GM12878 (cell line): ENCODE data around the gene CHRM1.

Experiments used
- CEBPZ ChIP-seq: fragments of 150-350 bp; IDR thresholded peaks from 2 replicates; pipeline ENCODE4 v1.6.1; 2016; ENCODE audit warnings: low read depth, low read length
- CTCF ChIP-seq, 3 experiments: IDR thresholded peaks in 2 of 3; conservative IDR thresholded peaks in 1 of 3; 2 replicates each; pipeline ENCODE4 v1.5.1; 2011; ENCODE audit warnings: low read depth in 3 of 3, low read length in 3 of 3, mild to moderate bottlenecking in 3 of 3, control low read depth in 2 of 3, moderate library complexity in 2 of 3, inconsistent platforms in 1 of 3, mixed read lengths in 1 of 3; ENCODE audit not compliant: control insufficient read depth in 2 of 3, insufficient read depth in 1 of 3; ENCODE audit errors: extremely low read depth in 1 of 3
- E2F8 ChIP-seq: fragments of 450-650 bp; IDR thresholded peaks from 2 replicates; pipeline ENCODE4 v1.6.1; 2018; ENCODE audit warnings: mild to moderate bottlenecking, low read depth, moderate library complexity; ENCODE audit not compliant: partially characterized antibody
- GABPA ChIP-seq: IDR thresholded peaks from 2 replicates; pipeline ENCODE4 v1.6.1; 2014; ENCODE audit warnings: antibody characterized with exemption, low read depth, mild to moderate bottlenecking, inconsistent platforms
- TCF3 ChIP-seq: IDR thresholded peaks from 2 replicates; pipeline ENCODE4 v1.6.1; 2012; ENCODE audit warnings: low read depth, mild to moderate bottlenecking, low read length, borderline replicate concordance; ENCODE audit not compliant: insufficient read depth
- YY1 ChIP-seq: IDR thresholded peaks from 2 replicates; pipeline ENCODE4 v1.6.1; 2011; ENCODE audit warnings: low read depth, mild to moderate bottlenecking, low read length
- ZNF274 ChIP-seq: IDR thresholded peaks from one replicate; pipeline ENCODE4 v1.8.0; 2011; ENCODE audit not compliant: insufficient read length, insufficient read depth

DNA sequence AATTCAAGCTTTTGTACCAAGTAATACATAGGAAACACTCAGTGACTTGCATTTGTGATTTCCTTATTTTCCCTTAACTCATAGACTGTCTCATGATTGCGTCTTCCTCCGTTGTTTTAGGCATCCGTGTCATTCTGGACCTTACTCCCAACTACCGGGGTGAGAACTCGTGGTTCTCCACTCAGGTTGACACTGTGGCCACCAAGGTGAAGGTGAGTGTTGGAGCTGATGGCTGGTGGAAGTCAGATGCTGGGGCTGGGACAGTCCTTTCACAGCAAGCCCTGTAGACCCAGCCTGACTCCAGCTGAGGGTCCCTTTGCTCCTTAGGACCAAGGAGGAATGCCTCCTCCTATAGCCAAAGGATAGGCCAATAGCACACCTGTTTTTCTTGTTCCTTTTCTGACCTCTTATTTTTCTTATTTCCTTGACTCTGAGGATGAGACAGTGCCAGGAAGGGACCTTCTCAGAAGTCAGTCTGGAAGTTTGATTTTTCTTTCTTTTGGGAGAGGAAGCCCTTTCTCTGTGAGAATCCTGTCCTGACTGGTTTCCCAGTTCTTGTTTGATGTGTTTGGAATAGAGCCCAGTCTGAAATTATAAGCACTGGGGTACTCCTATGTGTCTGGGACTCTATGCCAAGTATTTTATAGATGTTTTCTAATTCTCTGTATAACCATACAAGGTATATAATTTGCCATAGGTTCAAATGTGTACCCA is 38.2 kb downstream of the CHRM1 start:
- no peak for TF ChIP-seq ZNF274
- TF ChIP-seq GABPA: no peak
- TF ChIP-seq YY1: no peak
- TF ChIP-seq CTCF (IDR thresholded peaks at IDR 0.05 in 2 of 3, conservative IDR thresholded peaks at IDR 0.05 in 1 of 3; ENCODE audit: control insufficient read depth in 2 of 3, extremely low read depth in 1 of 3, insufficient read depth in 1 of 3, low read depth in 3 of 3, low read length in 3 of 3): no peak
- no peak for TF ChIP-seq CEBPZ
- TF ChIP-seq TCF3: no peak
- no peak for TF ChIP-seq E2F8
